Body of pancreas (tissue), 4 donors: ENCODE results near the gene PAGE4. TPM values are rescaled to one million over a fixed set of nuclear protein-coding genes. Genes with fewer than 3 reads are reported as not detected.

Experiments
- ATAC-seq: fragments of 150-250 bp; one replicate; pipeline ENCODE4 v1.9.1; 2016
- DNase-seq, 4 donors: peaks; one replicate each; pipeline ENCODE4 v3.0.0-alpha.2; 2019
- H3K27ac ChIP-seq, 4 donors: fragments of 200-600 bp; sonication (generic); 1 replicate in 3 of 4; 2 replicates in 1 of 4; pipeline versions ENCODE4 v1.5.1 to v1.6.1; 2016 to 2019; ENCODE audit warnings: mild to moderate bottlenecking in 1 of 4, mixed read lengths in 1 of 4, moderate library complexity in 1 of 4
- H3K27me3 ChIP-seq, 2 donors: fragments of 200-600 bp; sonication (generic); one replicate each; pipeline ENCODE4 v1.6.0; 2016; ENCODE audit warnings: mild to moderate bottlenecking in 1 of 2
- H3K36me3 ChIP-seq, 2 donors: fragments of 200-600 bp; sonication (generic); replicated peaks in 1 of 2; 2 replicates each; pipeline ENCODE4 v1.5.1; 2016; ENCODE audit warnings: low read depth in 2 of 2; ENCODE audit not compliant: insufficient read depth in 1 of 2
- H3K4me1 ChIP-seq: fragments of 200-600 bp; sonication (generic); one replicate; pipeline ENCODE4 v1.6.0; 2016
- H3K4me3 ChIP-seq, 2 donors: fragments of 200-600 bp; sonication (generic); 1 replicate in 1 of 2; 2 replicates in 1 of 2; pipeline ENCODE4 v1.5.1; 2016 to 2019
- H3K9me3 ChIP-seq, 3 donors: fragments of 200-600 bp; sonication (generic); 1 replicate in 2 of 3; 2 replicates in 1 of 3; pipeline ENCODE4 v1.5.1; 2016
- POLR2A ChIP-seq, 3 donors: fragments of 450-650 bp; IDR thresholded peaks; one replicate each; pipeline ENCODE4 v1.6.1; 2016; ENCODE audit warnings: antibody characterized with exemption in 3 of 3, mild to moderate bottlenecking in 2 of 3
- WGBS, 2 donors: methylation state at CpG; one replicate each; pipeline ENCODE4 v1.1.5; 2017; 5-methylcytosine and 5-hydroxymethylcytosine counted together
- intact Hi-C: fragments of 100-400 bp; cut with DNase I; formaldehyde crosslinking; loops from one replicate; pipeline ENCODE4 v1.15.1; 2023
- total RNA-seq, 2 donors: library from RNA; depleted of rRNA; stranded (reverse); fragments of >200 nt; gene quantifications; one replicate each; pipeline ENCODE4 v1.1.0, GENCODE V29; 2016
- TF ChIP-seq, protein P1 (sequence below), 7 experiments: fragments of 450-650 bp in 4 of 7; fragments of 200-600 bp in 3 of 7; sonication (generic) in 3 of 7; IDR thresholded peaks; one replicate each; pipeline ENCODE4 v1.5.1; 2016 to 2019; ENCODE audit warnings: antibody characterized with exemption in 7 of 7

The PAGE4 gene
- total RNA-seq, 2 donors from 2014 or later: not detected

DNA sequence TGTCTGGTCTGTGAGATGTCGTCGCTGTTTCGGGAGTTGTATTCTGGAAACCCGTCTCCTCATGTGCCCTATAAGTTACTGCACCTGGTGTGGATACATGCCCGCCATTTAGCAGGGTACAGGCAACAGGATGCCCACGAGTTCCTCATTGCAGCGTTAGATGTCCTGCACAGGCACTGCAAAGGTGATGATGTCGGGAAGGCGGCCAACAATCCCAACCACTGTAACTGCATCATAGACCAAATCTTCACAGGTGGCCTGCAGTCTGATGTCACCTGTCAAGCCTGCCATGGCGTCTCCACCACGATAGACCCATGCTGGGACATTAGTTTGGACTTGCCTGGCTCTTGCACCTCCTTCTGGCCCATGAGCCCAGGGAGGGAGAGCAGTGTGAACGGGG lies 51.6 kb downstream of the PAGE4 start:
- no peaks in the 10 kb centered on the region for H3K27me3 ChIP-seq
- WGBS, 2 donors: 95 to 100% methylated on average over 3 to 8 of the region's 12 CpGs
- no peaks in the 10 kb centered on the region for H3K9me3 ChIP-seq
- H3K36me3 ChIP-seq: no peaks in the 10 kb centered on the region
- TF ChIP-seq POLR2A (IDR thresholded peaks at IDR 0.05): no peak
- TF ChIP-seq, protein P1, sequence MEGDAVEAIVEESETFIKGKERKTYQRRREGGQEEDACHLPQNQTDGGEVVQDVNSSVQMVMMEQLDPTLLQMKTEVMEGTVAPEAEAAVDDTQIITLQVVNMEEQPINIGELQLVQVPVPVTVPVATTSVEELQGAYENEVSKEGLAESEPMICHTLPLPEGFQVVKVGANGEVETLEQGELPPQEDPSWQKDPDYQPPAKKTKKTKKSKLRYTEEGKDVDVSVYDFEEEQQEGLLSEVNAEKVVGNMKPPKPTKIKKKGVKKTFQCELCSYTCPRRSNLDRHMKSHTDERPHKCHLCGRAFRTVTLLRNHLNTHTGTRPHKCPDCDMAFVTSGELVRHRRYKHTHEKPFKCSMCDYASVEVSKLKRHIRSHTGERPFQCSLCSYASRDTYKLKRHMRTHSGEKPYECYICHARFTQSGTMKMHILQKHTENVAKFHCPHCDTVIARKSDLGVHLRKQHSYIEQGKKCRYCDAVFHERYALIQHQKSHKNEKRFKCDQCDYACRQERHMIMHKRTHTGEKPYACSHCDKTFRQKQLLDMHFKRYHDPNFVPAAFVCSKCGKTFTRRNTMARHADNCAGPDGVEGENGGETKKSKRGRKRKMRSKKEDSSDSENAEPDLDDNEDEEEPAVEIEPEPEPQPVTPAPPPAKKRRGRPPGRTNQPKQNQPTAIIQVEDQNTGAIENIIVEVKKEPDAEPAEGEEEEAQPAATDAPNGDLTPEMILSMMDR (IDR thresholded peaks at IDR 0.05): no peak
- no peak for DNase-seq
- no peak for ATAC-seq
- peaks cover 35% of the 10 kb centered on the region for H3K4me1 ChIP-seq
- H3K4me3 ChIP-seq: no peak overlapping the region
- intact Hi-C loops: no loop called here
- no peak overlapping the region for H3K27ac ChIP-seq

Other genes with a start within 250 kb of the PAGE4 start
- not detected for gene GAGE12H, start 249.4 kb upstream of the PAGE4 start, total RNA-seq
- not detected for gene GAGE2A, start 239.8 kb upstream of the PAGE4 start, total RNA-seq
- not detected for gene GAGE1, start 230.3 kb upstream of the PAGE4 start, total RNA-seq
- gene PAGE1, start 133.3 kb upstream of the PAGE4 start, total RNA-seq: not detected
- 1 to 10 TPM in 1 of 2 donors, under 1 TPM in 1; 0.99 to 1.3 TPM for gene USP27X, start 50.2 kb downstream of the PAGE4 start, total RNA-seq
- gene CLCN5, start 93.3 kb downstream of the PAGE4 start, total RNA-seq: 1 to 10 TPM; 2.0 to 5.2 TPM